ENCODE measurements around the gene DDX39B. TPM values are rescaled to one million over a fixed set of nuclear protein-coding genes. Genes with fewer than 3 reads are reported as not detected.

DDX39B gene
- total RNA-seq, 4 donors from 2014 or later, result 107 to 198 (median 144) TPM

GRCh38 chr6:31546339-31546957 lies 4.6 kb upstream of the DDX39B start, which contains the start of gene ATP6V1G2:
Gene ATP6V1G2 (minus strand): TSS chr6:31546608. CDS start chr6:31546559, 49 bp downstream.
- Histone ChIP-seq H3K36me3 (peaks cover 0 to 21% of the 10 kb centered on the region in 2 donors), H3K4me1 (peaks cover 20 to 22% of the 10 kb centered on the region in 2 donors), H3K4me3 (peak within 1 kb of the TSS; percentile 48 to 72 (median 63)), H3K9me3 (no peaks in the 10 kb centered on the region), H3K27ac (peak within 1 kb of the TSS; percentile 86 to 97 (median 90)), H3K27me3 (no peaks in the 10 kb centered on the region)
- DNase-seq, result peak; percentile 71 to 85
- peak; percentile 64 to 76 for ATAC-seq
- in situ Hi-C loops (cut with MboI; ENCODE audit: low sequenced_read_pairs in 4 of 4) (loop anchor here (5.0 to 25.0 kb wide), 5 partner anchors 48 to 641 kb away; partner anchors contain the start of genes AGER (in 1 of the 4), AGPAT1 (in 1 of the 4), GPSM3 (in 1 of the 4) and NCR3 (in 1 of the 4)), intact Hi-C loops (cut with DNase I; ENCODE audit: low total_unique reads) (loop anchor here (1.0 to 10.0 kb wide), 9 partner anchors 35 to 1482 kb away; partner anchors contain the start of genes EHMT2, NELFE, NEU1 and POLR1H)
- TF ChIP-seq, protein P1, sequence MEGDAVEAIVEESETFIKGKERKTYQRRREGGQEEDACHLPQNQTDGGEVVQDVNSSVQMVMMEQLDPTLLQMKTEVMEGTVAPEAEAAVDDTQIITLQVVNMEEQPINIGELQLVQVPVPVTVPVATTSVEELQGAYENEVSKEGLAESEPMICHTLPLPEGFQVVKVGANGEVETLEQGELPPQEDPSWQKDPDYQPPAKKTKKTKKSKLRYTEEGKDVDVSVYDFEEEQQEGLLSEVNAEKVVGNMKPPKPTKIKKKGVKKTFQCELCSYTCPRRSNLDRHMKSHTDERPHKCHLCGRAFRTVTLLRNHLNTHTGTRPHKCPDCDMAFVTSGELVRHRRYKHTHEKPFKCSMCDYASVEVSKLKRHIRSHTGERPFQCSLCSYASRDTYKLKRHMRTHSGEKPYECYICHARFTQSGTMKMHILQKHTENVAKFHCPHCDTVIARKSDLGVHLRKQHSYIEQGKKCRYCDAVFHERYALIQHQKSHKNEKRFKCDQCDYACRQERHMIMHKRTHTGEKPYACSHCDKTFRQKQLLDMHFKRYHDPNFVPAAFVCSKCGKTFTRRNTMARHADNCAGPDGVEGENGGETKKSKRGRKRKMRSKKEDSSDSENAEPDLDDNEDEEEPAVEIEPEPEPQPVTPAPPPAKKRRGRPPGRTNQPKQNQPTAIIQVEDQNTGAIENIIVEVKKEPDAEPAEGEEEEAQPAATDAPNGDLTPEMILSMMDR (IDR thresholded peaks at IDR 0.05 in 4 of 5, conservative IDR thresholded peaks at IDR 0.05 in 1 of 5), result peak; percentile 95 to 99 (median 97)
- TF ChIP-seq POLR2A (IDR thresholded peaks at IDR 0.05), result no peak

- no peak overlapping the region for H3K4me3 ChIP-seq
- intact Hi-C loops (cut with DNase I; ENCODE audit: low total_unique reads) (loop anchor here (5.0 to 10.0 kb wide), 6 partner anchors 290 to 1480 kb away; partner anchors contain the start of genes EHMT2, NELFE, NEU1 and POLR1H), in situ Hi-C loops (cut with MboI; ENCODE audit: low sequenced_read_pairs in 4 of 4) (loop anchor here (5.0 to 25.0 kb wide), 5 partner anchors 50 to 642 kb away; partner anchors contain the start of genes AGER (in 1 of the 4), AGPAT1 (in 1 of the 4), GPSM3 (in 1 of the 4) and NCR3 (in 1 of the 4))
- H3K4me1 ChIP-seq, result peaks cover 27% of the 10 kb centered on the region in 2 donors
- no peak overlapping the region for H3K27ac ChIP-seq
- H3K36me3 ChIP-seq, result peaks cover 0 to 13% of the 10 kb centered on the region in 2 donors
- no peak for DNase-seq
- no peak for TF ChIP-seq POLR2A (IDR thresholded peaks at IDR 0.05)
- TF ChIP-seq, protein P1 (IDR thresholded peaks at IDR 0.05 in 4 of 5, conservative IDR thresholded peaks at IDR 0.05 in 1 of 5), result no peak
- H3K9me3 ChIP-seq, result no peaks in the 10 kb centered on the region
- H3K27me3 ChIP-seq, result no peaks in the 10 kb centered on the region
- no peak for ATAC-seq
Measured at GRCh38 chr6:31545291-31545690, 3.5 kb upstream of the DDX39B start.

GRCh38 chr6:31544676-31545075 lies 2.9 kb upstream of the DDX39B start:
- intact Hi-C loops (cut with DNase I; ENCODE audit: low total_unique reads), result loop anchor here (5.0 to 10.0 kb wide), 8 partner anchors 47 to 1480 kb away; partner anchors contain the start of genes EHMT2, MICB, MRPS18B and NELFE
- H3K27ac ChIP-seq, result no peak overlapping the region
- H3K4me3 ChIP-seq, result no peak overlapping the region
- no peaks in the 10 kb centered on the region for H3K27me3 ChIP-seq
- peaks cover 0 to 17% of the 10 kb centered on the region in 2 donors for H3K36me3 ChIP-seq
- ATAC-seq, result no peak
- H3K9me3 ChIP-seq, result no peaks in the 10 kb centered on the region
- in situ Hi-C loops (cut with MboI; ENCODE audit: low sequenced_read_pairs in 4 of 4), result loop anchor here (5.0 to 25.0 kb wide), 5 partner anchors 50 to 643 kb away; partner anchors contain the start of genes AGER (in 1 of the 4), AGPAT1 (in 1 of the 4), GPSM3 (in 1 of the 4) and NCR3 (in 1 of the 4)
- DNase-seq, result no peak
- TF ChIP-seq POLR2A (IDR thresholded peaks at IDR 0.05), result no peak
- TF ChIP-seq, protein P1 (IDR thresholded peaks at IDR 0.05 in 4 of 5, conservative IDR thresholded peaks at IDR 0.05 in 1 of 5), result no peak
- H3K4me1 ChIP-seq, result peaks cover 33% of the 10 kb centered on the region in 2 donors

DNA sequence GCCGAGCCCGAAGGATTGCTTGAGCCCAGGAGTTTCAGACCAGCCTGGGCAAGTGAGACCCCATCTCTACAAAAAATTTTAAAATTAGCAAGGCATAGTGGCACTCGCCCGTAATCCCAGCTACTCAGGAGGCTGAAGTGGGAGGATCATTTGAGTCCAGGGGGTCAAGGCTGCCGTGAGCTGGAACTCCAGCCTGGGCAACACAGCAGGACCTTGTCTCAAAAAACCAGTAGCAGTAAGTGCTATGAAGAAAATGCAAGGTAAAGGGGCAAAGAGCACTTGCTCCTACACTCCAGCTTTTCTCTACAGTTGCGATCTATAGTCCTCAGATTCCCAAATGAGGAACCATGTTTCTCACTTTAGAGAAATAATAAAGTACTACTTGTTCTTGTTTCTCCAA lies 1.8 kb upstream of the DDX39B start:
- no peak for DNase-seq
- no peak overlapping the region for H3K4me3 ChIP-seq
- H3K27ac ChIP-seq, result peak overlapping the region; percentile 96 to 98 (median 96)
- peaks cover 0 to 17% of the 10 kb centered on the region in 2 donors for H3K36me3 ChIP-seq
- H3K27me3 ChIP-seq, result no peaks in the 10 kb centered on the region
- no peak for TF ChIP-seq POLR2A (IDR thresholded peaks at IDR 0.05)
- TF ChIP-seq, protein P1 (IDR thresholded peaks at IDR 0.05 in 4 of 5, conservative IDR thresholded peaks at IDR 0.05 in 1 of 5), result no peak
- in situ Hi-C loops (cut with MboI; ENCODE audit: low sequenced_read_pairs in 4 of 4) (loop anchor here (5.0 to 25.0 kb wide), 5 partner anchors 51 to 644 kb away; partner anchors contain the start of genes AGER (in 1 of the 4), AGPAT1 (in 1 of the 4), GPSM3 (in 1 of the 4) and NCR3 (in 1 of the 4)), intact Hi-C loops (cut with DNase I; ENCODE audit: low total_unique reads) (loop anchor here (2.0 to 10.0 kb wide), 6 partner anchors 46 to 1479 kb away; partner anchors contain the start of genes EHMT2, MICB, MRPS18B and POLR1H)
- peaks cover 41 to 43% of the 10 kb centered on the region in 2 donors for H3K4me1 ChIP-seq
- ATAC-seq, result no peak
- H3K9me3 ChIP-seq, result no peaks in the 10 kb centered on the region

All from gastrocnemius medialis (tissue), 4 donors.